GM18867 (cell line): Measurements from ENCODE around the gene UQCC3.
"Not testable (repeated sequence)": the region's sequence is repeated elsewhere in the genome, so short reads cannot be mapped to it uniquely, and the experiment has no call there.

ENCODE experiments used
- ATAC-seq: cut with Tn5 transposase; IDR thresholded peaks from one replicate; pipeline ENCODE4 v1.9.1; 2021; ENCODE audit warnings: mild to moderate bottlenecking, moderate library complexity; ENCODE audit not compliant: unreplicated experiment

UQCC3 gene

GRCh38 chr11:62671608-62672389 is at the start of gene UQCC3, which contains the start of gene LBHD1:
Gene UQCC3 (plus strand): TSS chr11:62671673. CDS start chr11:62671746, 73 bp downstream.
Gene LBHD1 (minus strand): TSS chr11:62672267. CDS start chr11:62670031, 2,236 bp downstream.
- ATAC-seq = peak; percentile 60

- no peak for ATAC-seq
Observed at GRCh38 chr11:62622476-62623089, 48.9 kb upstream of the UQCC3 start.

GRCh38 chr11:62627713-62628112 is 43.8 kb upstream of the UQCC3 start:
- no peak for ATAC-seq

GRCh38 chr11:62632492-62632891 is 39.0 kb upstream of the UQCC3 start:
- no peak for ATAC-seq

- ATAC-seq = no peak
Observed at GRCh38 chr11:62644220-62644619, 27.3 kb upstream of the UQCC3 start.

- ATAC-seq = no peak
Observed at GRCh38 chr11:62645671-62645945, 25.9 kb upstream of the UQCC3 start.

- peak; percentile 91 for ATAC-seq
Observed at GRCh38 chr11:62645946-62646824, 25.3 kb upstream of the UQCC3 start, which contains the start of gene GANAB. Gene GANAB (minus strand): TSS chr11:62646613. CDS start chr11:62646599, 14 bp downstream.

- ATAC-seq = no peak
Observed at GRCh38 chr11:62646825-62647608, 24.5 kb upstream of the UQCC3 start.

- no peak for ATAC-seq
Observed at GRCh38 chr11:62647609-62648005, 23.9 kb upstream of the UQCC3 start.

GRCh38 chr11:62648185-62648966 is 23.1 kb upstream of the UQCC3 start:
- no peak for ATAC-seq

- ATAC-seq = no peak
Observed at GRCh38 chr11:62648967-62649364, 22.5 kb upstream of the UQCC3 start.

GRCh38 chr11:62649486-62649885 is 22.0 kb upstream of the UQCC3 start:
- no peak for ATAC-seq

- ATAC-seq = not testable (repeated sequence)
Observed at GRCh38 chr11:62650283-62650682, 21.2 kb upstream of the UQCC3 start.

GRCh38 chr11:62652161-62653006 is 19.1 kb upstream of the UQCC3 start:
- no peak for ATAC-seq

- no peak for ATAC-seq
Observed at GRCh38 chr11:62654297-62654696, 17.2 kb upstream of the UQCC3 start.

- ATAC-seq = no peak
Observed at GRCh38 chr11:62656796-62657429, 14.6 kb upstream of the UQCC3 start.

- ATAC-seq = peak; percentile 28
Observed at GRCh38 chr11:62664405-62665074, 6.9 kb upstream of the UQCC3 start.

- ATAC-seq = peak; percentile 85
Observed at GRCh38 chr11:62665075-62665598, 6.3 kb upstream of the UQCC3 start, which contains the start of the genes C11orf98 and CSKMT. Gene C11orf98 (minus strand): TSS chr11:62665210. CDS start chr11:62665169, 41 bp downstream. Gene CSKMT (plus strand): TSS chr11:62665312. CDS start chr11:62665880, 568 bp downstream.
